GM12865 (cell line): ENCODE results near the gene BPIFB2.

Source experiments
- DNase-seq: peaks from one replicate; pipeline ENCODE4 v3.0.0; 2010; ENCODE audit warnings: low read depth
- H3K4me3 ChIP-seq: 2 replicates; pipeline ENCODE4 v1.5.1; 2011; ENCODE audit warnings: mild to moderate bottlenecking, low read depth, low read length, control low read depth
- CTCF ChIP-seq: IDR thresholded peaks from 2 replicates; pipeline ENCODE4 v1.5.1; 2011; ENCODE audit warnings: low read length, control low read depth, low read depth, inconsistent platforms; ENCODE audit not compliant: insufficient read depth; ENCODE audit errors: missing control alignments

The BPIFB2 gene

GRCh38 chr20:33020278-33021161 is 13.0 kb downstream of the BPIFB2 start:
- H3K4me3 ChIP-seq = no peak overlapping the region
- TF ChIP-seq CTCF = no peak
- no peak for DNase-seq

- DNase-seq = no peak
- H3K4me3 ChIP-seq = no peak overlapping the region
- TF ChIP-seq CTCF = no peak
These were observed 14.4 kb downstream of the BPIFB2 start for GRCh38 chr20:33021879-33022278.

GRCh38 chr20:33022289-33022688 is 14.8 kb downstream of the BPIFB2 start:
- no peak overlapping the region for H3K4me3 ChIP-seq

GRCh38 chr20:33022694-33023438 is 15.4 kb downstream of the BPIFB2 start:
- no peak for DNase-seq
- TF ChIP-seq CTCF = no peak
- no peak overlapping the region for H3K4me3 ChIP-seq

More at GRCh38 chr20:33022289-33022688, 14.8 kb downstream of the BPIFB2 start:
- no peak for TF ChIP-seq CTCF
- no peak for DNase-seq

- DNase-seq = no peak
- TF ChIP-seq CTCF = no peak
- no peak overlapping the region for H3K4me3 ChIP-seq
These were observed 16.1 kb downstream of the BPIFB2 start for GRCh38 chr20:33023439-33024242.

GRCh38 chr20:33024243-33024560 is 16.7 kb downstream of the BPIFB2 start:
- DNase-seq = no peak
- no peak for TF ChIP-seq CTCF
- H3K4me3 ChIP-seq = no peak overlapping the region
